ENCODE measurements around the gene PDXP.
"Not testable (repeated sequence)": the region's sequence is repeated elsewhere in the genome, so short reads cannot be mapped to it uniquely, and the experiment has no call there.

PDXP gene

GRCh38 chr22:37650463-37651136 lies 7.9 kb upstream of the PDXP start:
- no peak for DNase-seq

- no peak for DNase-seq
Measured at GRCh38 chr22:37654563-37655251, 3.8 kb upstream of the PDXP start.

- no peak for DNase-seq
Measured at GRCh38 chr22:37655252-37655563, 3.3 kb upstream of the PDXP start.

GRCh38 chr22:37656583-37656982 lies 1.9 kb upstream of the PDXP start:
- not testable (repeated sequence) for DNase-seq

GRCh38 chr22:37657590-37658132 lies 862 bp upstream of the PDXP start:
- no peak for DNase-seq

GRCh38 chr22:37659066-37659896 lies 758 bp downstream of the PDXP start:
- no peak for DNase-seq

- no peak for DNase-seq
Measured at GRCh38 chr22:37659897-37660708, 1.6 kb downstream of the PDXP start.

- DNase-seq: no peak
Measured at GRCh38 chr22:37660709-37661045, 2.2 kb downstream of the PDXP start.

GRCh38 chr22:37661160-37661924 lies 2.8 kb downstream of the PDXP start:
- DNase-seq: no peak

- DNase-seq: no peak
Measured at GRCh38 chr22:37662039-37662438, 3.5 kb downstream of the PDXP start.

- no peak for DNase-seq
Measured at GRCh38 chr22:37663521-37664140, 5.1 kb downstream of the PDXP start.

- DNase-seq: no peak
Measured at GRCh38 chr22:37664249-37665101, 6.0 kb downstream of the PDXP start.

- no peak for DNase-seq
Measured at GRCh38 chr22:37665487-37665886, 7.0 kb downstream of the PDXP start.

GRCh38 chr22:37669586-37669985 lies 11.1 kb downstream of the PDXP start:
- DNase-seq: no peak

- DNase-seq: no peak
Measured at GRCh38 chr22:37672206-37672919, 13.8 kb downstream of the PDXP start.

- no peak for DNase-seq
Measured at GRCh38 chr22:37672920-37673455, 14.5 kb downstream of the PDXP start.

GRCh38 chr22:37674248-37674647 lies 15.7 kb downstream of the PDXP start:
- DNase-seq: no peak

- peak; percentile 97 for DNase-seq
Measured at GRCh38 chr22:37674951-37675929, 16.7 kb downstream of the PDXP start, which contains the start of gene LGALS1. LGALS1 (plus strand) TSS chr22:37675636; CDS start chr22:37675703, 67 bp downstream.

Measured in T1000 (cell line).